Ureter (tissue), 1 donor: ENCODE measurements around the gene ROR2. TPM values are rescaled to one million over a fixed set of nuclear protein-coding genes. Genes with fewer than 3 reads are reported as not detected.
"Not testable (repeated sequence)": the region's sequence is repeated elsewhere in the genome, so short reads cannot be mapped to it uniquely, and the experiment has no call there.

Source experiments
- DNase-seq: peaks from one replicate; pipeline ENCODE4 v3.0.0-alpha.2; 2020; ENCODE audit warnings: low spot score
- total RNA-seq: library from RNA; stranded (reverse); gene quantifications from one replicate; pipeline ENCODE4 v1.2.4, GENCODE V29; 2023
- donor health status: DM: yes; HTN: yes; CAD: no.

The ROR2 gene
- total RNA-seq, 1 donor from 2014 or later = 16.7 TPM

DNA sequence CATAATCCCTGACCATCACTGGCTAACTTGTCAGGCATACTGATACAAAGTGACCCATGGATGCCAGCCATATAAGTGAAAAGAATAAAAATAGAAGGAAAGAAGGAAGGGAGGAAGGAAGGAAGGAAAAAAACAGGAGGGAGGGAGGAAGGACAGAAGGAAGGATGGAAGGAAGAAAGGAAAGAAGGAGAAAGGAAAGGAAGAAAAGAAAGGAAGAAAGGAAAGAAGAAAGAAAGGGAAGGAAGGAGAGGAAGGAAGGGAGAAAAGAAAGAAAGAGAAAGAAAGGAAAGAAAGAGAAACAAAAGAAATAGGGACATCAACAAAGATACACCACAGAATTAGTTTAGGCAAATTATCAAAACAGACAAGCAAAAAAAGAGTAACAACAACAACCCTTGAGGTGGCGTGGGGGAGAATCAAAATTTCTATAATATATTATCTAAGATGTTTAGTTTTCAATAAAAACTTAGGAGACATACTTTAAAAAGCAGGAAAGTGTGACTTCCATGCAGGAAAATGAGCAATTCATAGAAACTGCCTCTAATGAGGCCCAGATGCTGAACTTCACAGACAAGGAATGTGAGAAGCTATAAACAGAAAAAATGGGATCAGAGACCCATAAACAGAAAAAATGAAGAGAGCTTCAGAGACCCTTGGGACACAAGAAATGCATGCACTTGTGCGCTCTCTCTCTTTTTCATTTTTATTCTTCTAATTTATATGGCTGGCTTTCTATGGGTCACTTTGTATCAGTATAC is 430.3 kb downstream of the ROR2 start:
- no peak for DNase-seq

DNA sequence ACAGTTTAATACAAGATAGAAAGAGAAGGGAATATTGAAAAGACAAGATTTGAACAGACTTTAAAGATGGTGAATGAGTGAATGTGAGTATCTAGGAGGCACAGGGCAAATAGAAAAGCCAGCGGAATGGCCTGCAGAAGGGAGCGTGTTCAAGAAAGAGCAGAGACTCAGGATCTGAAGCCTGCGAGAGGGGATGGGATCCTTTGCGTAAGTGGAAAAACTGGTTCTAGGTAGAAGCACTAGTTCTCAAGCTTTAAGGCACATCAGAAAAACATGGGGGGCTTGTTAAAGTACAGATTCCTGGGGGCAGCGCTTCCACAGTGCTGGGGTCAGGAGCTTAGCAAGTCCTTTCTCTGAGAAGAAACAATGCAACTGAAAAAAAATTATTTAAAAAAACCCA is 431.6 kb downstream of the ROR2 start:
- DNase-seq = no peak

DNA sequence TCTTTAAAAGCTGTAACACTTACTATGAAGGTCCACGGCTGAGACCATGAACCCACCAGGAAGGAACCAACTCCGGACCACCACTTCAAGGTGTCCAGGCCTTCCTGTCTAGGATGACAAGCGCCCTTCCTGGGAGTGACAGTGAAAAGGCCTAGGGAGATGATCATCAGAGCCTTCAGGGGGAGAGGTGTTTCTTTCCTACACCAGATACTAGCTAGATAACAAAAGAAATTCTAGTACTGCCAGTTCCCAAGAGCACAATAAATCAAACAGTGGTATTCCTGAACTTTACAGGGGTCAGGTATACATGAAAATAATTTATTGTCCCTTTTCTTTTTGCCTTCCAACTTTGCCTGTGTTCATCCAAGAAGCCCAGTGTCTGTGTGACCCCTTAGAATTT is 432.2 kb downstream of the ROR2 start:
- DNase-seq = no peak

DNA sequence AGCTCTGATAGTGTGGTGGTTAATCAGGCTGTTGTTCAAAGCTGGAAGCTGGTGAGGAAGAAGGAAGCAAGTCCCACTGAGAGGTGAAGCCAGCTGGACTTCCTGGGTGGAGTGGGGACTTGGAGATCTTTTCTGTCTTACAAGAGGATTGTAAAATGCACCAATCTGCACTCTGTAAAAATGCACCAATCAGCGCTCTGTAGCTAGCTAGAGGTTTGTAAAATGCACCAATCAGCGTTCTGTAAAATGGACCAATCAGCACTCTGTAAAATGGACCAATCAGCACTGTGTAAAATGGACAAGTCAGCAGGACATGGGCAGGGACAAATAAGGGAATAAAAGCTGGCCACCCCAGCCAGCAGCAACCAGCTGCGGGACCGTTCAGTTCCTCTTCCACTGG is 432.7 kb downstream of the ROR2 start:
- not testable (repeated sequence) for DNase-seq

DNA sequence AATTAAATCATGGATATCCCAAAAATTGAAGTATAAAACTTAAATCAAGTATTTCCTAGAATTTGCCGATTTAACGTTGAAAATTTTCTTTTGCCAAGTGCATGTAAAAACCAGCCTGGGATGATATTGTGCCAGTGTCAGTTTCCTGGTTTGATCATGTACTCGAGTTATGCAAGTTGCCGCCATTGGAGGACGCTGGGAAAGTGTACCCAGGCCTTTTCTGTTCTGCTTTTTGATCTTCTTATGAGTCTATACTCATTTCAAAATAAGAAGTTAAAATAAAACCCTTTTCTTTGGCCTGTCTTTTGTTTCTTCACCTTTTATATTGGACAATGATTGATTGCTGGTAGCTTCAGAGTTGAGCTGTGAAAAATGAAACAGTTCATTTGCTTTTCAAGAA is 433.3 kb downstream of the ROR2 start:
- no peak for DNase-seq

DNA sequence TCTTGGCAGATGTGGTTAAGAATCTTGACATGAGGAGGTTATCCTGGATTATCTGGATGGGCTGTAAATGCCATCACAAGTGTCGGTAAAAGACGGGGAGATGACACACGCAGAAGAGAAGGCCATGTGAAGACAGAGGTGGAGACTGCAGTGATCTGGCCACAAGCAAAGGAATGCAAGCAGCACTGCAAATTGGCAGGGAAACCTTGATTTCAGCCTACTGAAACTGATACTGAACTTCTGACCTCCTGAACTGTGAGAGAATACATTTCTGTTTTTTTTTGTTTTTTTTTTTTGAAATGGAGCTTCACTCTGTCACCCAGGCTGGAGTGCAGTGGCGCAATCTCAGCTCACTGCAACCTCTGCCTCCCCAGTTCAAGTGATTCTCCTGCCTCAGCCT is 433.9 kb downstream of the ROR2 start:
- DNase-seq = no peak

DNA sequence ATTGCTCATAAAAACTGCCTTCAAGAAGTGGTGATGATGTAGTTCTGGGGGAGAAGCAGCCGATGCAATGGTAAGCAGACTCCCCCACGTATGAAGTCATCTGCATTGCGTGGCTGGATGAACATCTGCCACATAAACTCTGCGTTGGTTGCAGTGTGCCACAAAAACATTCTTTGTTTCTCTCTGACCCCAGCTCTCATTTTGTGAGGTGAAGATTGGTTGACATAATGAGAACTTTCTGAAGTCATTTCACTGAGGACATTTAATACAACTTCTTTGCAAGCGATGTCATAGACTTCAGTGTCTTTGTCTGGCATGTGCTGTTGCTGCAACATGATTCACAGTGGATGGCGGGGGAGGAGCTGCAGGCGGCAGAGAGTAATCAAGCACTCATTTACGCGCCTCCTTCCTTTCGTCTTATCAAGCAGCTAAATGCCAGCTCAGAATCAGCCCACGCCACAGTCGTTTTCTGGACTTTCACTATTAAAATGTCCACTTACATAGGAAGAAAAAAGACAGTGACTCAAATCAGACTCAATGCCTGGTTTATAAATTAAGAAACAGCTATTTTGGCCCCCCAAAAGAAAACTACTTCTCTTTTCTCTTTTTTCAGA is 434.8 kb downstream of the ROR2 start:
- no peak for DNase-seq

Other genes starting within 250 kb of the ROR2 start
- gene SPTLC1, start 165.2 kb upstream of the ROR2 start, total RNA-seq = 77.7 TPM